ENCODE data around the gene SPEN.
A peak's percentile ranks its signal among the peaks of the same experiment; 100 is the strongest.
"Not testable (repeated sequence)": the region's sequence is repeated elsewhere in the genome, so short reads cannot be mapped to it uniquely, and the experiment has no call there.

Gene SPEN

GRCh38 chr1:15834406-15835204 lies 12.9 kb upstream of the SPEN start:
- peak; percentile 85 for DNase-seq (ENCODE audit: low read depth)

GRCh38 chr1:15835205-15835740 lies 12.2 kb upstream of the SPEN start:
- DNase-seq (ENCODE audit: low read depth), result peak; percentile 17

- peak; percentile 99 for DNase-seq (ENCODE audit: low read depth)
Observed at GRCh38 chr1:15835741-15836510, 11.6 kb upstream of the SPEN start.

GRCh38 chr1:15836511-15836771 lies 11.1 kb upstream of the SPEN start:
- DNase-seq (ENCODE audit: low read depth), result not testable (repeated sequence)

GRCh38 chr1:15836772-15837669 lies 10.5 kb upstream of the SPEN start:
- no peak for DNase-seq (ENCODE audit: low read depth)

- DNase-seq (ENCODE audit: low read depth), result no peak
Observed at GRCh38 chr1:15837931-15838330, 9.6 kb upstream of the SPEN start.

GRCh38 chr1:15838721-15839120 lies 8.8 kb upstream of the SPEN start:
- no peak for DNase-seq (ENCODE audit: low read depth)

GRCh38 chr1:15843826-15844572 lies 3.5 kb upstream of the SPEN start:
- no peak for DNase-seq (ENCODE audit: low read depth)

GRCh38 chr1:15846056-15846455 lies 1.5 kb upstream of the SPEN start:
- DNase-seq (ENCODE audit: low read depth), result not testable (repeated sequence)

- no peak for DNase-seq (ENCODE audit: low read depth)
Observed at GRCh38 chr1:15847893-15848142, 311 bp downstream of the SPEN start.

GRCh38 chr1:15848143-15848928 lies 829 bp downstream of the SPEN start:
- DNase-seq (ENCODE audit: low read depth), result peak; percentile 39

GRCh38 chr1:15848929-15849774 lies 1.6 kb downstream of the SPEN start:
- peak; percentile 43 for DNase-seq (ENCODE audit: low read depth)

GRCh38 chr1:15849775-15850324 lies 2.3 kb downstream of the SPEN start:
- peak; percentile 13 for DNase-seq (ENCODE audit: low read depth)

- DNase-seq (ENCODE audit: low read depth), result no peak
Observed at GRCh38 chr1:15850471-15851001, 3.0 kb downstream of the SPEN start.

GRCh38 chr1:15851210-15852035 lies 3.9 kb downstream of the SPEN start:
- no peak for DNase-seq (ENCODE audit: low read depth)

- DNase-seq (ENCODE audit: low read depth), result no peak
Observed at GRCh38 chr1:15852036-15852827, 4.7 kb downstream of the SPEN start.

GRCh38 chr1:15852828-15853302 lies 5.4 kb downstream of the SPEN start:
- DNase-seq (ENCODE audit: low read depth), result no peak

- DNase-seq (ENCODE audit: low read depth), result no peak
Observed at GRCh38 chr1:15856888-15857287, 9.4 kb downstream of the SPEN start.
